K562 (cell line): ENCODE measurements around the gene ZSWIM3.

Source experiments
- ESRRB ChIP-seq: fragments of 250-450 bp; sonication (Bioruptor Pico); IDR thresholded peaks from 2 replicates; pipeline ENCODE4 v1.5.0; 2020; ENCODE audit warnings: mild to moderate bottlenecking, moderate library complexity, borderline replicate concordance
- GTF3C2 ChIP-seq: IDR thresholded peaks from 3 replicates; pipeline ENCODE4 v1.6.1; 2011; ENCODE audit warnings: borderline replicate concordance, mild to moderate bottlenecking, moderate library complexity; ENCODE audit not compliant: insufficient read length; ENCODE audit errors: extremely low read depth
- HCFC1 ChIP-seq: IDR thresholded peaks from 2 replicates; pipeline ENCODE4 v1.6.1; 2012; ENCODE audit warnings: low read depth, low read length, improper control_type of control experiment
- HNRNPL ChIP-seq: fragments of 200-400 bp; formaldehyde crosslinking; IDR thresholded peaks from 2 replicates; pipeline ENCODE4 v1.6.1; 2017; ENCODE audit warnings: low read depth, mild to moderate bottlenecking, low read length
- PHF8 ChIP-seq: fragments of 200-600 bp; sonication (generic); IDR thresholded peaks from 2 replicates; pipeline ENCODE4 v1.6.1; 2012; ENCODE audit warnings: mixed run types, mild to moderate bottlenecking, inconsistent platforms, low read length, moderate library complexity, borderline replicate concordance
- POLR2AphosphoS5 ChIP-seq: IDR thresholded peaks from 2 replicates; pipeline ENCODE4 v1.6.1; 2011; ENCODE audit warnings: mild to moderate bottlenecking, low read depth, low read length, moderate library complexity; ENCODE audit not compliant: control insufficient read depth, insufficient read depth
- ZNF24 ChIP-seq: fragments of 450-650 bp; IDR thresholded peaks from 2 replicates; pipeline ENCODE4 v1.6.1; 2016
- ZNF77 ChIP-seq: fragments of 250-450 bp; sonication (Bioruptor Pico); IDR thresholded peaks from 2 replicates; pipeline ENCODE4 v1.5.0; 2020
- ZNF778 ChIP-seq: fragments of 450-650 bp; formaldehyde crosslinking; IDR thresholded peaks from 2 replicates; pipeline ENCODE4 v1.4.0; 2020; ENCODE audit warnings: mild to moderate bottlenecking, moderate library complexity

- TF ChIP-seq HNRNPL = no peak
- no peak for TF ChIP-seq HCFC1
- no peak for TF ChIP-seq ZNF24
- no peak for TF ChIP-seq POLR2AphosphoS5
- TF ChIP-seq PHF8 = no peak
- no peak for TF ChIP-seq GTF3C2
- no peak for TF ChIP-seq ZNF77 (CRISPR knock-in tag)
- no peak for TF ChIP-seq ESRRB (CRISPR knock-in tag)
- no peak for TF ChIP-seq ZNF778 (CRISPR knock-in tag)
Observed at GRCh38 chr20:45886590-45887345, 29.4 kb downstream of the ZSWIM3 start.
